Suprapubic skin (tissue), 4 donors: ENCODE data around the gene SH2B3. TPM values are rescaled to one million over a fixed set of nuclear protein-coding genes. Genes with fewer than 3 reads are reported as not detected.

Experiments used
- DNase-seq, 2 donors: peaks; one replicate each; pipeline ENCODE4 v3.0.0-alpha.2; 2019; ENCODE audit warnings: low spot score in 2 of 2
- H3K27ac ChIP-seq: fragments of 200-600 bp; sonication (generic); one replicate; pipeline ENCODE4 v1.5.1; 2019
- H3K27me3 ChIP-seq: fragments of 200-600 bp; sonication (generic); one replicate; pipeline ENCODE4 v1.5.1; 2019
- H3K36me3 ChIP-seq: fragments of 200-600 bp; sonication (generic); one replicate; pipeline ENCODE4 v1.5.1; 2019
- H3K4me1 ChIP-seq: fragments of 200-600 bp; sonication (generic); one replicate; pipeline ENCODE4 v1.5.1; 2019
- H3K4me3 ChIP-seq: fragments of 200-600 bp; sonication (generic); one replicate; pipeline ENCODE4 v1.5.1; 2019; ENCODE audit warnings: mild to moderate bottlenecking
- H3K9me3 ChIP-seq: fragments of 200-600 bp; sonication (generic); one replicate; pipeline ENCODE4 v1.5.1; 2019
- EP300 ChIP-seq: sonication (generic); formaldehyde crosslinking; IDR thresholded peaks from one replicate; pipeline ENCODE4 v1.6.1; 2017; ENCODE audit warnings: antibody characterized with exemption
- POLR2A ChIP-seq, 2 donors: fragments of 450-650 bp; IDR thresholded peaks; one replicate each; pipeline ENCODE4 v1.6.1; 2017; ENCODE audit warnings: antibody characterized with exemption in 2 of 2, mild to moderate bottlenecking in 2 of 2, moderate library complexity in 2 of 2
- POLR2AphosphoS5 ChIP-seq, 3 donors: sonication (generic); formaldehyde crosslinking; IDR thresholded peaks; one replicate each; pipeline ENCODE4 v1.6.1; 2017; ENCODE audit warnings: antibody characterized with exemption in 3 of 3
- WGBS: methylation state at CpG from one replicate; pipeline ENCODE4 v1.1.5; 2018; 5-methylcytosine and 5-hydroxymethylcytosine counted together
- total RNA-seq, 4 donors: library from RNA; depleted of rRNA; stranded (reverse); fragments of >200 nt; gene quantifications; one replicate each; pipeline ENCODE4 v1.1.0, GENCODE V29; 2016
- TF ChIP-seq, protein P1 (sequence below), 2 donors: fragments of 200-600 bp in 1 of 2; fragments of 450-650 bp in 1 of 2; sonication (generic) in 1 of 2; IDR thresholded peaks; one replicate each; pipeline ENCODE4 v1.5.1; 2016 to 2019; ENCODE audit warnings: antibody characterized with exemption in 2 of 2, mild to moderate bottlenecking in 1 of 2, moderate library complexity in 1 of 2

SH2B3 gene
- total RNA-seq, 4 donors from 2014 or later, result 3.4 to 7.1 (median 4.2) TPM

DNA sequence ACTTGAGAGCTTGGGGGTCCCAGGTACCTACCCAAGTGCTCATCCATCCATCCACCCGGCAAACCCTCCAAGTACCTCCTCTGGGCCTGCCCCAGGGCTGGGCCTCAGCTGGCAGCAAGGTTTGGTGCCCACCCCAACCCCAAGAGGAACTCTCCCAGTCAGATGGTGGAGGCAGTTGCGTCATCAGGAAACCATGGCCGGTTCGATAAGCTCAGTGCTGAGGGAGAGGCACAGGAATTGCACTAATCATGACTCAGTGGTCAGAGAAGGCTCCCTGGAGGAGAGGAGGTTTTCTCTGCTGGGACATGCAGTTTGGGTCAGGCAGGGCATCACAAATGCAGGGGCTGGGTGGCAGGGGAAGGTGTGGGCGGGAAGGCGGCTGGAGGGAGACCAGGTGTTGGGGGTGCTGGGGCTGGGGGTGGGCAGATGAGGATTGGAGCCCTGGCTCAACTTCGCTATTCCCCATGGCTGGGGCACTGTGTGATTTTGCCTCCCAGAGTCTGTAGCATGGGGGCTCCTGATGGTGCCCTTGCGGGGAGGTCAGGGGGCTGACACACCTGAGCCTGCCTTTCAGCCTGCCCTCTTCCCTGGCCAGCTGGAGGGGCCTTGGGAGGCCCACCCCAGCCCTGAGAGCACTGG is 32.2 kb downstream of the SH2B3 start:
- no peak overlapping the region for H3K4me3 ChIP-seq
- H3K27ac ChIP-seq, result no peak overlapping the region
- WGBS, result 100% methylated on average over 3 of the region's 8 CpGs
- no peak for DNase-seq
- peaks cover 73% of the 10 kb centered on the region for H3K4me1 ChIP-seq
- H3K36me3 ChIP-seq, result no peaks in the 10 kb centered on the region
- H3K9me3 ChIP-seq, result no peaks in the 10 kb centered on the region
- TF ChIP-seq, protein P1, sequence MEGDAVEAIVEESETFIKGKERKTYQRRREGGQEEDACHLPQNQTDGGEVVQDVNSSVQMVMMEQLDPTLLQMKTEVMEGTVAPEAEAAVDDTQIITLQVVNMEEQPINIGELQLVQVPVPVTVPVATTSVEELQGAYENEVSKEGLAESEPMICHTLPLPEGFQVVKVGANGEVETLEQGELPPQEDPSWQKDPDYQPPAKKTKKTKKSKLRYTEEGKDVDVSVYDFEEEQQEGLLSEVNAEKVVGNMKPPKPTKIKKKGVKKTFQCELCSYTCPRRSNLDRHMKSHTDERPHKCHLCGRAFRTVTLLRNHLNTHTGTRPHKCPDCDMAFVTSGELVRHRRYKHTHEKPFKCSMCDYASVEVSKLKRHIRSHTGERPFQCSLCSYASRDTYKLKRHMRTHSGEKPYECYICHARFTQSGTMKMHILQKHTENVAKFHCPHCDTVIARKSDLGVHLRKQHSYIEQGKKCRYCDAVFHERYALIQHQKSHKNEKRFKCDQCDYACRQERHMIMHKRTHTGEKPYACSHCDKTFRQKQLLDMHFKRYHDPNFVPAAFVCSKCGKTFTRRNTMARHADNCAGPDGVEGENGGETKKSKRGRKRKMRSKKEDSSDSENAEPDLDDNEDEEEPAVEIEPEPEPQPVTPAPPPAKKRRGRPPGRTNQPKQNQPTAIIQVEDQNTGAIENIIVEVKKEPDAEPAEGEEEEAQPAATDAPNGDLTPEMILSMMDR (IDR thresholded peaks at IDR 0.05), result no peak
- TF ChIP-seq POLR2A (IDR thresholded peaks at IDR 0.05) (no peak), EP300 (no peak), POLR2AphosphoS5 (IDR thresholded peaks at IDR 0.05) (no peak)
- H3K27me3 ChIP-seq, result no peaks in the 10 kb centered on the region

DNA sequence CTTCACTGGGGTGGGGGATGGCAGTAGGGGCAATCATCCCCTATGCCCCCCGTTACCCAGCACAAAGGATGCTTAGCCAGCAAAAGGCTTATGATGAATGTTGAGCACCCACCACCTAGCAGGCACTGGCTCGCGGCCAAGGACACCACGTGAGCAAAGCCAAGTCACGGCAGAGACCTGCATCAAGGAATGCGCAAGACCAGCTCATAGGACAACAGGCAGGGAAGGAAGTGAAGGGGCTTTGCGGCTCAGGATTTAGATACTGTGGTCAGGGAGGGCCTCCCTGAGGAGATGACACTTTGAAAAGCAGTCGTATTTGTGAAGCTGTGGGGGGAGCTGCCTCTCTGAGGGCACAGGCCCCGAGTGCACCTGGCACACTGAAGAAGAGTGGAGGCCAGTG is 32.8 kb downstream of the SH2B3 start:
- Histone ChIP-seq H3K9me3 (no peaks in the 10 kb centered on the region), H3K4me1 (peaks cover 73% of the 10 kb centered on the region), H3K27me3 (no peaks in the 10 kb centered on the region), H3K36me3 (no peaks in the 10 kb centered on the region), H3K4me3 (no peak overlapping the region), H3K27ac (no peak overlapping the region)
- no peak for DNase-seq
- no peak for TF ChIP-seq EP300
- TF ChIP-seq, protein P1 (IDR thresholded peaks at IDR 0.05), result no peak
- TF ChIP-seq POLR2A (IDR thresholded peaks at IDR 0.05), result no peak
- TF ChIP-seq POLR2AphosphoS5 (IDR thresholded peaks at IDR 0.05), result no peak
- 39% methylated on average over 9 of the region's 9 CpGs for WGBS

DNA sequence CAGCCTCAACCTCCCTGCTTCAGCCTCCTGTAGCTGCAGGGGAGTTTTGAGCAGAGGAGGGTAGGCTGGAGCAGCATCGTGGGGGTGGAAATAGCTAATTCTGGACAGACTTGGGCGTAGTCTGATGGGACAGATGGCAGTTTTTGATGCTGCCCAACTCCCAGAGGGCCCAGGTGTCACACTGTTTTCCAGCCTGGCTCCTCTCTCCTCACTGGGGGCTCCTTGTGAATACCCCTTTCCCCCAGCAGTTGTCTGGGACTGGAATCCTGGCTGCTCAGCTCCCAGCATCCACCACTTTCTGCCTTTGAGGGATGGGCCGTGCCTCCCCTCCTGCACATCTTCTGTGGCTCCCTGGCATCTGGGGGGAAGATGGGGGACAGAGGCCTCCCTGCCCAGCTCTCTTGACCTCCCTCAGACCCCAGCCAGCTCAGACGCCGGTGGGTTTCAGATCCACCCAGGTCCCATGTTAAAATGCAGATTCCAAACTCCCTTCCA is 34.0 kb downstream of the SH2B3 start:
- Histone ChIP-seq H3K4me3 (no peak overlapping the region), H3K36me3 (peaks cover 5% of the 10 kb centered on the region), H3K4me1 (peaks cover 71% of the 10 kb centered on the region), H3K27me3 (no peaks in the 10 kb centered on the region), H3K9me3 (no peaks in the 10 kb centered on the region), H3K27ac (peak overlapping the region; percentile 15)
- WGBS, result 70% methylated on average over 2 of the region's 5 CpGs
- TF ChIP-seq POLR2A (IDR thresholded peaks at IDR 0.05), result no peak
- TF ChIP-seq, protein P1 (IDR thresholded peaks at IDR 0.05), result no peak
- TF ChIP-seq POLR2AphosphoS5 (IDR thresholded peaks at IDR 0.05), result no peak
- TF ChIP-seq EP300, result no peak
- DNase-seq, result peak in 1 of 2 donors; percentile 54

DNA sequence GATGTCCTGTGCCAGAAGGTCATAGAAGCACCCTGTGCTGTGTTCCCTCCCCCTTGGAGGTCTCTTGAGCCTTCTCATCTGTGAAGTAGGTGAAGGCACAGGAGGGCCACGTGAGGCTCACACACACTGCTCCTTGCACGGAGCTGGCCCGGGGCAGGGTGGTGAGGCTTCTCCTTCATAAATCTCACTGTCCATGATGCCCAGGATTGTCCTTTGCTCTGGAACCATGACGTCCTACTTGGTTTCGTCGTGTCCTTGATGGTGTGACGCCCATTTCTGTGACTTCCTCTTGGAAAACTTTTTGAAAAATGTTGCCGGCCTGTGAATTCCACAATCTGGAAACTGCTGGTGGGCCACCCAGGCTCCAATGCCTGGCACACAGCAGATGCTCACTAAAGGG is 34.4 kb downstream of the SH2B3 start:
- Histone ChIP-seq H3K36me3 (peaks cover 10% of the 10 kb centered on the region), H3K4me1 (peaks cover 71% of the 10 kb centered on the region), H3K4me3 (no peak overlapping the region), H3K27me3 (no peaks in the 10 kb centered on the region), H3K9me3 (no peaks in the 10 kb centered on the region), H3K27ac (peak overlapping the region; percentile 15)
- peak in 1 of 2 donors; percentile 55 for DNase-seq
- WGBS, result 49% methylated on average over 8 of the region's 8 CpGs
- TF ChIP-seq POLR2AphosphoS5 (IDR thresholded peaks at IDR 0.05) (no peak), POLR2A (IDR thresholded peaks at IDR 0.05) (no peak), EP300 (no peak)
- TF ChIP-seq, protein P1 (IDR thresholded peaks at IDR 0.05), result no peak

DNA sequence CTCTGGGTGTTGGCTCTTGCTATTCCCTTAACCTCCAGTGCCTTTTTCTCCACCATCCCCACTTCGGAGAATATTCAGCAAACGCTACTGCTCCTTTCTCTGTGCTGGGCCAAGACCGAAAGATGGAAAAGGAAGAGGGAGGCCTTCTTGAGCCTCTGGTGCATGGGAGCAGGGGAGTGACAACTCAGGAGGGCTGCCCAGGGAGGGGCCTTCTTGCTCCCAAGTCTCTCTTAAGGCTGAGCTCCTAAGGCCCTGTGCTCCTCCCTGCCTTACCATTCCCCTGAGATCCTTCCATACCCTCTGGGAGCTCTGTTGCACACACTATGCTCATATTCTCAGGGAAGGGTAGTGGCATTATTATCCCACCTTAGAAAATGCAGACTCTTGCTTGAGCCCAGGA is 34.9 kb downstream of the SH2B3 start:
- peak in 1 of 2 donors; percentile 36 for DNase-seq
- Histone ChIP-seq H3K27ac (no peak overlapping the region), H3K27me3 (no peaks in the 10 kb centered on the region), H3K4me1 (peaks cover 71% of the 10 kb centered on the region), H3K4me3 (no peak overlapping the region), H3K36me3 (peaks cover 14% of the 10 kb centered on the region), H3K9me3 (no peaks in the 10 kb centered on the region)
- WGBS, result 82% methylated on average over 3 of the region's 3 CpGs
- TF ChIP-seq EP300 (no peak), POLR2AphosphoS5 (IDR thresholded peaks at IDR 0.05) (no peak), POLR2A (IDR thresholded peaks at IDR 0.05) (no peak)
- TF ChIP-seq, protein P1 (IDR thresholded peaks at IDR 0.05), result no peak
